SHP77 treated with DMSO at 0.1 percent for 48 hours (cell line): Measurements from ENCODE around the gene FSTL3.
"Not testable (repeated sequence)": the region's sequence is repeated elsewhere in the genome, so short reads cannot be mapped to it uniquely, and the experiment has no call there.

Experiments used
- DNase-seq: peaks from one replicate; lab custom pipeline; 2025; lab: John Stamatoyannopoulos, UW

FSTL3 gene

DNA sequence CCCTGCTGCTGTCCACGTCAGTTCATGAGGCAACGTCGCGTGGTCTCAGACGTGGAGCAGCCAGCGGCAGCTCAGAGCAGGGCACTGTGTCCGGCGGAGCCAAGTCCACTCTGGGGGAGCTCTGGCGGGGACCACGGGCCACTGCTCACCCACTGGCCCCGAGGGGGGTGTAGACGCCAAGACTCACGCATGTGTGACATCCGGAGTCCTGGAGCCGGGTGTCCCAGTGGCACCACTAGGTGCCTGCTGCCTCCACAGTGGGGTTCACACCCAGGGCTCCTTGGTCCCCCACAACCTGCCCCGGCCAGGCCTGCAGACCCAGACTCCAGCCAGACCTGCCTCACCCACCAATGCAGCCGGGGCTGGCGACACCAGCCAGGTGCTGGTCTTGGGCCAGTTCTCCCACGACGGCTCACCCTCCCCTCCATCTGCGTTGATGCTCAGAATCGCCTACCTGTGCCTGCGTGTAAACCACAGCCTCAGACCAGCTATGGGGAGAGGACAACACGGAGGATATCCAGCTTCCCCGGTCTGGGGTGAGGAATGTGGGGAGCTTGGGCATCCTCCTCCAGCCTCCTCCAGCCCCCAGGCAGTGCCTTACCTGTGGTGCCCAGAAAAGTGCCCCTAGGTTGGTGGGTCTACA, 6.6 kb downstream of the FSTL3 start:
- no peak for DNase-seq

GRCh38 chr19:685454-685931, 9.3 kb downstream of the FSTL3 start:
- DNase-seq = no peak

GRCh38 chr19:686589-687297, 10.6 kb downstream of the FSTL3 start:
- DNase-seq = no peak

- DNase-seq = no peak
Measured at GRCh38 chr19:687569-688166, 11.5 kb downstream of the FSTL3 start.

DNA sequence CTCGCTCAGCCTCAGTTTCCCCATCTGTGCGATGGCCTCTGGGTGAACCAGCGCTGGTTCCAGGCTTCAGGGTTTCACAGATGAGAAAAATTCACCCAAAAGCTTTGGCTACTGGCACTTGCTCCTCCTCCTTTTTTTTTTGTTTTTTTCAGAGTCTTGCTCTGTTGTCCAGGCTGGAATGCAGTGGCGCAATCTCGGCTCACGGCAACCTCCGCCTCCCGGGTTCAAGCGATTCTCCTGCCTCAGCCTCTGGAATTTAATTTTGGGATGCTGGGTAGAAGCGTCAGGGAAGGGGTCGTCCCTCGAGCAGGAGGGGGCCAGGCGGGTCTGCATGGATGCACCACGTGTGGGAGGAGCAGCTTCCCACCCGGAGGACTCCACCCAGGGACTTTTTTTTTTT, 12.0 kb downstream of the FSTL3 start:
- DNase-seq = no peak

DNA sequence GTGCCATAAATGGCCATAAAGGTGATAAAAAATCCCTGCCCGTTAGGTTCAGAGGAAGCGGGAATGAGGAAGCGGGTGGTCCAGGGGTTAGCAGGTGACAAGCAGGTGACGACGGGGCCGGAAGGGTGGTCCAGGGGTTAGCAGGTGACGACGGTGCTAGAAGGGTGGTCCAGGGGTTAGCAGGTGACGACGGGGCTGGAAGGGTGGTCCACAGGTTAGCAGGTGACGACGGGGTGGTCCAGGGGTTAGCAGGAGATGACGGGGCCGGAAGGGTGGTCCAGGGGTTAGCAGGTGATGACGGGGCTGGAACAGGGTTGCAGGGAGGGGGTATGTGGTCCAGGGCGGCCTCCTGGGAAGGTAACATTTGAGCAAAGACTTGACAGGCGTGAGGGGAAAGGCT, 12.8 kb downstream of the FSTL3 start:
- no peak for DNase-seq

- DNase-seq = no peak
Measured at GRCh38 chr19:690203-690602, 14.0 kb downstream of the FSTL3 start.

GRCh38 chr19:694481-695351, 18.5 kb downstream of the FSTL3 start:
- DNase-seq = no peak

- no peak for DNase-seq
Measured at GRCh38 chr19:695352-695949, 19.3 kb downstream of the FSTL3 start, which contains the start of gene PRSS57. PRSS57 (minus strand) TSS chr19:695452; CDS start chr19:695430, 22 bp downstream.

DNA sequence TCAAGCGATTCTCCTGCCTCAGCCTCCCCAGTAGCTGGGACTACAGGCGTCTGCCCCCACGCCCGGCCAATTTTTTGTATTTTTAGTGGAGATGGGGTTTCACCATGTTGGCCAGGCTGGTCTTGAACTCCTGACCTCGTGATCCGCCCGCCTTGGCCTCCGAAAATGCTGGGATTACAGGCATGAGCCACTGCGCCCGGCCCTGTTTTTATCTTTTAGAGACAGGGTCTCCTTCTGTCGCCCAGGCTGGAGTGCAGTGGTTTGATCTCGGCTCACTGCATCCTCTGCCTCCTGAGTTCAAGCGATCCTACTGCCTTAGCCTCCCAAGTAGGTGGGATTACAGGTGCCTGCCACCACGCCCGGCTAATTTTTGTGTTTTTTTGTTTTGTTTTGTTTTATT, 22.3 kb downstream of the FSTL3 start:
- DNase-seq = not testable (repeated sequence)

DNA sequence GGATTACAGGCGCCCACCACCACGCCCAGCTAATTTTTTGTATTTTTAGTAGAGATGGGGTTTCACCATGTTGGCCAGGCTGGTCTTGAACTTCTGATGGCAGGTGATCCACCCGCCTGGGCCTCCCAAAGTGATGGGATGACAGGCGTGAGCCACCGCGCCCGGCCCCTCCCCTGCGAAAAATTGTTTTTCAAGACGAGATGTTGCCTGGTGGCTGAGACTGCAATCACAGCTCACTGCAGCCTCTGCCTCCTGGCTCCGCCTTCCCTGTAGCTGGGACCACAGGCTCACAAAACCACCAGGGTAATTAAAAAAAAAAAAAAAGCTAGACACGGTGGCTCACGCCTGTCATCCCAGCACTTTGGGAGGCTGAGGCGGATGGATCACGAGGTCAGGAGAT, 23.7 kb downstream of the FSTL3 start:
- DNase-seq = not testable (repeated sequence)

GRCh38 chr19:702847-703246, 26.7 kb downstream of the FSTL3 start:
- not testable (repeated sequence) for DNase-seq

- DNase-seq = no peak
Measured at GRCh38 chr19:703329-703650, 27.1 kb downstream of the FSTL3 start.

DNA sequence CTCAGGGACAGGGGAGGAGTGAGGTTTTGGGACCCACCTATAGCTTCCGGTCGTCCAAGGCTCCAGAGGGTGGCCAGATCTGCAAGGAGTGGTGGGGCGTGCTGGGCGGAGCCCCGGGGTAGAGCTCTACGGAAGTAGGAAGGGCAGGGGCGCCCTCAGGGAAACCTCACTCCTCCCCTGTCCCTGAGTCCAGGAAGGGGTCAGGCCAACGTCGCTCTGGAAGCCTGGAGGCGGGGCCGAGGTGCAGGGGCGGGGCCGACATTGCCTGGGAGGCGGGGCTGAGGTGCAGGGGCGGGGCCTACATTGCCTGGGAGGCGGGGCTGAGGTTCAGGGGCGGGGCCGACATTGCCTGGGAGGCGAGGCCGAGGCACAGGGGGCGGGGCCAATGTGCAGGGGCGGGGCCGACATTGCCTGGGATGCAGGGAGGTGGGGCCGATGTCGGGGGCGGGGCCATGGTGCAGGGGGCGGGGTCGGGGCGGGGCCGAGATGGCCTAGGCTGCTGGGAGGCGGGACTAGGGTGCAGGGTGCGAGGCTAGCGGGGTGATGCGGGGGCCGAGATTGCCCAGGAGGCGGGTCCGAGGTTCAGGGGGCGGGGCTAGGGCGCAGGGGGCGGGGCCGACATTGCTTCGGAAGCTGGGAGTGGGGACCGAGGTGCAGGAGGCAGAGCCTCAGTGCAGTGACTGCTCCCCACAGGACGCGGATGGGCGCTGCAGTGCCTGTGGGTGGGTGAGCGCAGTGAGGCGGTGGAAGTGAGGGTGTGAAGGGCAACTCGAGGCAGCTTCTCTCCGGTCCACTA, 27.7 kb downstream of the FSTL3 start:
- no peak for DNase-seq

- no peak for DNase-seq
Measured at GRCh38 chr19:704447-704741, 28.2 kb downstream of the FSTL3 start.

GRCh38 chr19:708154-709143, 32.3 kb downstream of the FSTL3 start, which contains the start of gene PALM:
PALM (plus strand) TSS chr19:708935; CDS start chr19:709147, 212 bp downstream.
- DNase-seq = no peak

- no peak for DNase-seq
Measured at GRCh38 chr19:709196-709964, 33.2 kb downstream of the FSTL3 start.

DNA sequence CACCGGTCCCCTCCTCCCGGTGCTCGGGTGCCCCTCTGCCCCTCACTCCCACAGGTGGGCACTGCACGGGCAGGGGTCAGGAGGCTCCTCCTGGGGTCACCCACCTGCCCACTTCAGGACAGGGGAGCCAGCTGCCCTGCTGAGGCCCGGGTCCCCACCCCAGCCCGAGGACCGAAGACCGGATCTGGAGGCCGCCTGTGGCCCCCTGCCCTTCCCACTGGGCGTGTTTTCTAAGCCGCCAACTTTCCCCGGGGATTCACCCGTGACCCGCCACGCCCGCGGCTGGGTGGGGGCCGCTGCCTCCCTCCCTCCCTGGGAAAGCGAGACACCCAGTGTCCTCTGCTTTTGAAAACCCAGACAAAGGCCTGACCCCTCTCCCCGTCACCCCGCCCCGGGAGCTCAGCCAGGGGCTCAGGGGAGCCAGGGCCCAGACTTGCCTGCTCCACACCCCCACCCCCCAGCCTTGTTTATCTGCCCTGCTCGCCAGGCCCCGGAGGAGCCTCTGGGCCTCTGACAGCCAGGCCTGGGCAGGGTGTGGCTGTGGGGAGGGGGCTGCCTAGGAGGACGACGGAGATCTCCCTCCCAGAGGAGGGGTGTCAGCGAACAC, 33.9 kb downstream of the FSTL3 start:
- DNase-seq = no peak

GRCh38 chr19:710767-711166, 34.6 kb downstream of the FSTL3 start:
- no peak for DNase-seq
